Immature natural killer cell (primary cell): ENCODE results near the gene UQCR11. TPM values are rescaled to one million over a fixed set of nuclear protein-coding genes. Genes with fewer than 3 reads are reported as not detected.

ENCODE experiments used
- DNase-seq, 3 donors: peaks; one replicate each; pipeline ENCODE4 v3.0.0; 2022; ENCODE audit warnings: mixed read lengths in 1 of 3
- H3K27ac Mint-ChIP-seq, 6 donors: one replicate each; pipeline ENCODE4 v1.8.0; 2020; ENCODE audit warnings: mixed read lengths in 6 of 6, mild to moderate bottlenecking in 5 of 6, inconsistent platforms in 4 of 6, moderate library complexity in 3 of 6
- H3K27me3 Mint-ChIP-seq, 3 donors: one replicate each; pipeline ENCODE4 v1.8.0; 2020 to 2021; ENCODE audit warnings: low read depth in 3 of 3, mild to moderate bottlenecking in 3 of 3, mixed read lengths in 3 of 3, moderate library complexity in 3 of 3, inconsistent platforms in 1 of 3
- H3K36me3 Mint-ChIP-seq, 3 donors: one replicate each; pipeline ENCODE4 v1.8.0; 2020; ENCODE audit warnings: mixed read lengths in 3 of 3, inconsistent platforms in 2 of 3, mild to moderate bottlenecking in 2 of 3
- H3K4me1 Mint-ChIP-seq, 2 donors: one replicate each; pipeline ENCODE4 v1.8.0; 2020; ENCODE audit warnings: inconsistent platforms in 2 of 2, mild to moderate bottlenecking in 2 of 2, mixed read lengths in 2 of 2, moderate library complexity in 1 of 2
- H3K4me3 Mint-ChIP-seq, 5 donors: one replicate each; pipeline ENCODE4 v1.8.0; 2020; ENCODE audit warnings: mild to moderate bottlenecking in 5 of 5, mixed read lengths in 5 of 5, inconsistent platforms in 3 of 5, moderate library complexity in 3 of 5
- H3K9me3 Mint-ChIP-seq, 6 donors: one replicate each; pipeline ENCODE4 v1.8.0; 2020; ENCODE audit warnings: mild to moderate bottlenecking in 6 of 6, mixed read lengths in 6 of 6, inconsistent platforms in 4 of 6, moderate library complexity in 3 of 6
- polyA plus RNA-seq, 3 donors: library from polyadenylated mRNA; unstranded; fragments of 300-500 nt; fragmentation: Illumina TruSeq; gene quantifications; one replicate each; pipeline ENCODE4 v1.2.3, GENCODE V29; 2021

Gene UQCR11
- polyA plus RNA-seq = 1,000 to 10,000 TPM in 1 of 3 donors, 100 to 1,000 TPM in 2; 572 to 1,041 (median 633) TPM

- peak within 1 kb of the TSS; percentile 92 to 99 (median 98) for H3K27ac Mint-ChIP-seq
- H3K27me3 Mint-ChIP-seq = peaks cover 8 to 14% (median 12%) of the 10 kb centered on the region in 3 donors
- H3K4me1 Mint-ChIP-seq = peaks cover 50 to 59% of the 10 kb centered on the region in 2 donors
- H3K36me3 Mint-ChIP-seq = no peaks in the 10 kb centered on the region
- no peaks in the 10 kb centered on the region for H3K9me3 Mint-ChIP-seq
- DNase-seq = peak; percentile 90 to 93 (median 93)
- peak within 1 kb of the TSS; percentile 96 to 100 (median 99) for H3K4me3 Mint-ChIP-seq
These were observed at the start of gene UQCR11 for GRCh38 chr19:1605236-1606137. Gene UQCR11, minus strand, starts transcription at chr19:1605462. Its CDS starts 53 bp downstream, at chr19:1605409.

- Mint-ChIP-seq H3K27me3 (peaks cover 11 to 16% (median 13%) of the 10 kb centered on the region in 3 donors), H3K36me3 (no peaks in the 10 kb centered on the region), H3K4me1 (peaks cover 11 to 15% of the 10 kb centered on the region in 2 donors), H3K27ac (no peak overlapping the region), H3K4me3 (peak overlapping the region in 2 of 5 donors; percentile 41 to 58), H3K9me3 (peaks cover 0 to 2% (median 0%) of the 10 kb centered on the region in 6 donors)
- no peak for DNase-seq
These were observed 49.0 kb upstream of the UQCR11 start for GRCh38 chr19:1654178-1654792.

- DNase-seq = no peak
- Mint-ChIP-seq H3K4me1 (peaks cover 11 to 18% of the 10 kb centered on the region in 2 donors), H3K27me3 (peaks cover 9 to 16% (median 13%) of the 10 kb centered on the region in 3 donors), H3K9me3 (no peaks in the 10 kb centered on the region), H3K36me3 (no peaks in the 10 kb centered on the region), H3K27ac (peak overlapping the region; percentile 82 to 95 (median 94)), H3K4me3 (peak overlapping the region; percentile 72 to 88 (median 85))
These were observed 48.0 kb upstream of the UQCR11 start for GRCh38 chr19:1653300-1653628.

DNA sequence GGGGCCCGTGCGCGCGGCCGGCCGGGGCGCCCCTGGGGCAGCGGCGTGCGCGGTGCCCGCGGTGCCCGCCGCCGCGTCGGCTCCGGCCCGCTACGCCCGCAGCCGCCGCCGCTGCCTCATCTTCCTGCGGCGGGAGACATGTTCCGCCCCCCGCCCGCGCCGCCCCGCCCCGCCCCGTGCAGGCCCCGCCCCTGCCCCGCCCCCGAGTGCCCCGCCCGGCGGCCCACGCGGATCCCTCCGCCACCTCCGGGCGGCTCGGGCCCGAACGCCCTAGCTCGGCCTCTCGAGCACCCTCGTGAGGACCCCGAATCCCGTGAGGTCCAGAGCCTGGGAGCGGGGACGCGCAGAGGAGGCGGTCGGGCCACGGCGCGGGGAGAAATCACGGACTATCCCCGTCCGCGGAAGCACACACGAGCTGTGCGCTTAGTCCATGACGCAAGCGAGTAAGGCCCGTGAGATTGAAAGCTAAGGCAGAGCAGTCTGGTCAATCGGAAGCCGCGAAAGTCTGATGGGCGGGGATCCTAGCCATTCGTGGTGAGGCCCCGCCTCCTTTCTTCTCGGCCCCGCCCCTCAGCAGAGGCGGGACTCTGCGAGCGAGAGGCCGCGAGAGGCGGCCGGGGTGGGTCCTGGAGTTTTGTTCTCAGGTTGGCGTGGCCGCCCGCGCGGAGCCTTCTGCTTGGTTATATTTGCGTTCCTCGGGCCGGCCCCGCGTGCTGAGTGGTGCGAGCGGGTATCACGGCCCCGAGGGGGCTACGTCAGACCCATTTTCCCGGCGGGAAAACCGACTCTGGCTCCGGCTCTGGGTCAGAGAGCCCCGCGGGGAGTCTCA, 47.4 kb upstream of the UQCR11 start, which contains the start of gene TCF3:
TCF3 (minus strand) TSS at position 145 of the 829 bp plus-strand sequence. CDS start 2,367 bp downstream, outside the sequence.
- H3K27me3 Mint-ChIP-seq = peaks cover 9 to 16% (median 13%) of the 10 kb centered on the region in 3 donors
- H3K36me3 Mint-ChIP-seq = no peaks in the 10 kb centered on the region
- H3K27ac Mint-ChIP-seq = peak within 1 kb of the TSS; percentile 82 to 96 (median 94)
- peaks cover 11 to 18% of the 10 kb centered on the region in 2 donors for H3K4me1 Mint-ChIP-seq
- H3K4me3 Mint-ChIP-seq = peak within 1 kb of the TSS; percentile 89 to 95 (median 91)
- H3K9me3 Mint-ChIP-seq = no peaks in the 10 kb centered on the region
- DNase-seq = peak; percentile 99 to 100 (median 100)

GRCh38 chr19:1651568-1652291, 46.5 kb upstream of the UQCR11 start:
- Mint-ChIP-seq H3K27me3 (peaks cover 9 to 16% (median 13%) of the 10 kb centered on the region in 3 donors), H3K9me3 (no peaks in the 10 kb centered on the region), H3K27ac (peak overlapping the region; percentile 73 to 96 (median 94)), H3K36me3 (no peaks in the 10 kb centered on the region), H3K4me3 (peak overlapping the region; percentile 89 to 95 (median 91)), H3K4me1 (peaks cover 11 to 18% of the 10 kb centered on the region in 2 donors)
- DNase-seq = peak; percentile 47 to 54 (median 52)

- Mint-ChIP-seq H3K27ac (peak overlapping the region; percentile 73 to 96 (median 94)), H3K27me3 (peaks cover 9 to 16% (median 13%) of the 10 kb centered on the region in 3 donors), H3K4me1 (peaks cover 11 to 20% of the 10 kb centered on the region in 2 donors), H3K36me3 (no peaks in the 10 kb centered on the region), H3K9me3 (no peaks in the 10 kb centered on the region), H3K4me3 (peak overlapping the region; percentile 89 to 95 (median 91))
- DNase-seq = peak; percentile 59 to 70 (median 65)
These were observed 45.6 kb upstream of the UQCR11 start for GRCh38 chr19:1650650-1651567.

DNA sequence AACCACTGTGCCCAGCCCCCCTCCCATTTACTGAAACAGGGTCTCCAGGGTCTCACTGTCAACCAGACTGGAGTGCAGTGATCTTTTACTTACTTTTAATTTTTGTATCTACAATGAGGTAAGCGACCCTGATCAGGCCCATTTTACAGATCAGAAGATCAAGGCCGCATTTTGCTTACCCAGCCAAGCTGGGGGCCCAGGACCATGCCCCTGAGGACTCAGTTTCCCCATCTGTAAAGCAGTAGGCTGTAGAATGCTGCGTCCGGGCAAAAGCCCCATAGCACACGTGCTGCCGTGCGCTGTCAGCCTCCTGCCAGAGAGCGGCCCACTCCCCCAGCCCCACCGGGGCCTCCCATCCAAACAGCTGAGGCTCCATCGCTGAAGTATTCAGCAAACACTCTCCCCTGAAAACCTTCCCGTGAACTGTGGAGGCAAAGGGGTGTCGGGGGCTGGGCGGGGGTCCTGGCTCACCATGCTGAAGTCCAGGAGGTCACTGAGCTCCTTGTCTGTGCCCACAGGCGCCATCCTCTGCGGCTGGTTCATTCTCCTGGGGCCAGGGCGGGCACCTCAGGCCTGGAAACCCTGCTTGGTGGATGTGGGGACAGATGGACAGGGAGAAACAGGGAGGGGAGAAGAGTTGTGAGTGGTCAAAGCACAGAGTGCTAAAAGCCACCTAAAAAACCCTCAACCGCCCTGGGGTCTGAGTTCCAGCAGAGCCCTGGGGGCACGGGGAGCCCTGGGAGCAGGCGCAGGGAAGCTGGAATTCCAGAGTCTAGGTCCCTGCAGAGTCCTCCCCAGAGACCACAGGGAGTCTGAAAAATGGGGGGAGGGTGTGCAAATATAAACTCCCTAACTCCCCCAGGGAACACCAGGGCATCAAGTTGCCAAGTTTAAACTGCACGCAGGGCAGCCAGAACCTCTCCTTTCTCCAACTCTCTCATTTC, 44.7 kb upstream of the UQCR11 start:
- Mint-ChIP-seq H3K4me3 (peak overlapping the region; percentile 89 to 95 (median 91)), H3K27ac (peak overlapping the region; percentile 73 to 94 (median 93)), H3K9me3 (no peaks in the 10 kb centered on the region), H3K4me1 (peaks cover 11 to 20% of the 10 kb centered on the region in 2 donors), H3K36me3 (no peaks in the 10 kb centered on the region), H3K27me3 (peaks cover 9 to 16% (median 13%) of the 10 kb centered on the region in 3 donors)
- no peak for DNase-seq

DNA sequence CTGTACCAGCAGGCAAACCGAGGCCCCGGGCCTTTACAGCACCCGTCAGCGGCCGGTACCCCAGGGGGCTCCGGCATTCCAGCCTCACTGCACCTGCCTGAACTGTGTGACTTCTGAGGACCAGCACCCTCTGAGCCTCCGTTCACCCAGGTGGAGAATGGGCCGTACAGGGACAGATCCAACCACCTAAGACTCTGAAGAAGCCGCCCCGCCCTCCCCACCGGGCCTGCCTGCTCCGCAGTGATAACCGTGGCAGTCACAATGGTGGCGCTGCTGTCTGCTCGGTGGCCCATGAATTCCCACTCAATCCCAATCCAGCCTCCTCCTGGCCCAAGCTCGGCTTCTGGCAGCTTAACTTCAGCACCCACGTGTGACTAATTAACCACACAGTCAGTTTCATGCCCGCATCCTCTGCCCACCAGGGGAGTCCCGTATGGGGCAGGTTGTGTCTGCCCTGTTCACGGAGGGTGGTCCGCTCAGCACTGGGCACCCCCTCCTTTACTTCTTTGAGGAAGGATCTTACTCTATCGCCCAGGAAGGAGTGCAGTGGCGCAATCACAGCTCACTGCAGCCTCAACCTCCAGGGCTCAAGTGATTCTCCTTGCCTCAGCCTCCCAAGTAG, 43.8 kb upstream of the UQCR11 start:
- no peak for DNase-seq
- peak overlapping the region in 2 of 6 donors; percentile 30 to 57 for H3K27ac Mint-ChIP-seq
- peak overlapping the region in 1 of 5 donors; percentile 12 for H3K4me3 Mint-ChIP-seq
- H3K4me1 Mint-ChIP-seq = peaks cover 11 to 20% of the 10 kb centered on the region in 2 donors
- no peaks in the 10 kb centered on the region for H3K9me3 Mint-ChIP-seq
- H3K27me3 Mint-ChIP-seq = peaks cover 9 to 16% (median 13%) of the 10 kb centered on the region in 3 donors
- no peaks in the 10 kb centered on the region for H3K36me3 Mint-ChIP-seq

- Mint-ChIP-seq H3K9me3 (no peaks in the 10 kb centered on the region), H3K27ac (no peak overlapping the region), H3K4me3 (no peak overlapping the region), H3K27me3 (peaks cover 9 to 16% (median 13%) of the 10 kb centered on the region in 3 donors), H3K4me1 (peaks cover 11 to 20% of the 10 kb centered on the region in 2 donors), H3K36me3 (no peaks in the 10 kb centered on the region)
- no peak for DNase-seq
These were observed 43.2 kb upstream of the UQCR11 start for GRCh38 chr19:1648459-1648849.

DNA sequence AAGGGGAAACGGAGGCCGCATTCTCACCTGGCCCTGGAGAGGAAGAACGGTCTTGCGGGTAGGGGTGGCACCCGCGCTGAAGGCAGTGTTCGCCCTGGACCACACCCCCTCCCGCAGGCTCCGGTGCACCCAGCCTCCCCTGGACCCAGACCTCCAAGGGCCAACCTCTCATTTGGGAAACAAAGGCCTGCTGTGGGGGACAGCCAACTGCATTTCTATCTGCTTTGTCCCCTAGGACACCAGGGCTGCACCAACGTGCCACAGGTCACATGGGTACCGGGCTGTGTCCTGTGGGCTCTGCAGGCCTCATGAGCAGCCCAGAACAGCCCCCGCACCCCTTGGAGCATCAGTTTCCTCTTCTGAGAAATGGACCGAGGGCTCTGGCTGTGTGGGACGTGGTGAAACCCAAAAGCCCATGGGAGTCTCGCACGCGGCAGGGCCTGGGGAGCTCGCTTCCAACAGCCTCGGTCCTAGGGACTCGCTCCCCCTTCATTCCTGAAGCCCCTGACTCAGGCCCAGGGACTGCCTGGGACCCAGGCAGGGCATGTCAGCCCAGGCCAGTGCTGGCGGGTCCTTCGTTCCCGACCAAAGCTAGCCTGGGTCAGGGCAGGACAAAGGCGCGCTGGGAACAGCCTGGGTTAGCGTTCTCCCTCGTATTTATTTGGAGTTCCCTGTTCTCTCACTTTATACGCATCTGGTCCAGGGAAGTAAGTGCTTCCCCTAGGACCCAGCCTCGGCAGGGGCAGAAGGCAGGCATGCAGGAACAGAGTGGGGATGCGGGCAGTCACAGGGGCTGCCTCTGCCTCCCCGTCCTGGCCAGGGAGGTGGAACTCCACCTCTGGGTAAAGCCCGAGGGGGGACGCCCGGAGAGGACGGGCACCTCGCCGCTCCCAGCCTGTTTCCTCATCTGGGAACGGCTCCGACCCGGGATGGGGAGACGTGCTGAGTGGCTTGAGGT, 42.5 kb upstream of the UQCR11 start:
- Mint-ChIP-seq H3K4me1 (peaks cover 11 to 16% of the 10 kb centered on the region in 2 donors), H3K27ac (no peak overlapping the region), H3K36me3 (no peaks in the 10 kb centered on the region), H3K9me3 (no peaks in the 10 kb centered on the region), H3K4me3 (no peak overlapping the region), H3K27me3 (peaks cover 6 to 12% (median 11%) of the 10 kb centered on the region in 3 donors)
- DNase-seq = no peak
